Smooth muscle cell (in vitro differentiated cells): Measurements from ENCODE around the gene WFDC8. TPM values are rescaled to one million over a fixed set of nuclear protein-coding genes. Genes with fewer than 3 reads are reported as not detected.

ENCODE experiments used
- DNase-seq: peaks from one replicate; lab custom pipeline; 2025; ENCODE audit not compliant: unreplicated experiment; lab: John Stamatoyannopoulos, UW
- H2AFZ ChIP-seq: fragments of 200-600 bp; sonication (generic); 2 replicates; pipeline ENCODE4 v1.6.0; 2016; ENCODE audit warnings: antibody characterized with exemption, low read depth, mild to moderate bottlenecking
- H3F3A ChIP-seq: fragments of 200-600 bp; sonication (generic); 2 replicates; pipeline ENCODE4 v1.6.0; 2017; ENCODE audit warnings: antibody characterized with exemption, low read depth
- H3K27ac ChIP-seq: fragments of 200-600 bp; sonication (generic); 2 replicates; pipeline ENCODE4 v1.5.1; 2016; ENCODE audit warnings: low read depth, mild to moderate bottlenecking
- H3K27me3 ChIP-seq: fragments of 200-600 bp; sonication (generic); 2 replicates; pipeline ENCODE4 v1.6.1; 2016; ENCODE audit warnings: low read depth, mild to moderate bottlenecking
- H3K36me3 ChIP-seq: fragments of 200-600 bp; sonication (generic); 2 replicates; pipeline ENCODE4 v1.5.1; 2016; ENCODE audit warnings: low read depth
- H3K4me1 ChIP-seq: fragments of 200-600 bp; sonication (generic); 2 replicates; pipeline ENCODE4 v1.5.1; 2016; ENCODE audit warnings: low read depth
- H3K4me2 ChIP-seq: fragments of 200-600 bp; sonication (generic); 2 replicates; pipeline ENCODE4 v1.6.0; 2016; ENCODE audit warnings: mild to moderate bottlenecking
- H3K4me3 ChIP-seq: fragments of 200-600 bp; sonication (generic); 2 replicates; pipeline ENCODE4 v1.5.1; 2016; ENCODE audit warnings: mild to moderate bottlenecking
- H3K79me2 ChIP-seq: fragments of 200-600 bp; sonication (generic); 2 replicates; pipeline ENCODE4 v1.6.0; 2016; ENCODE audit warnings: low read depth, mild to moderate bottlenecking
- H3K9ac ChIP-seq: fragments of 200-600 bp; sonication (generic); 2 replicates; pipeline ENCODE4 v1.6.0; 2016; ENCODE audit warnings: low read depth
- H3K9me3 ChIP-seq: fragments of 200-600 bp; sonication (generic); replicated peaks from 2 replicates; pipeline ENCODE4 v1.5.1; 2016; ENCODE audit warnings: low read depth
- H4K20me1 ChIP-seq: fragments of 200-600 bp; sonication (generic); 2 replicates; pipeline ENCODE4 v1.6.0; 2016; ENCODE audit warnings: low read depth
- WGBS: methylation state at CpG from one replicate; pipeline ENCODE4 v1.1.7; 2016; ENCODE audit warnings: low lambda C conversion rate; 5-methylcytosine and 5-hydroxymethylcytosine counted together
- polyA plus RNA-seq: library from polyadenylated mRNA; unstranded; fragments of >200 nt; fragmentation: Nextera tagmentation; extraction: Ambion mirVana; gene quantifications from 2 replicates; pipeline ENCODE4 v1.2.1, GENCODE V29; 2016
- total RNA-seq: library from RNA; depleted of rRNA; stranded (reverse); fragments of >200 nt; gene quantifications from 2 replicates; pipeline ENCODE4 v1.2.3, GENCODE V29; 2014
- TF ChIP-seq, protein P1 (sequence below): fragments of 200-600 bp; sonication (generic); IDR thresholded peaks from 2 replicates; pipeline ENCODE4 v1.5.1; 2017; ENCODE audit warnings: borderline replicate concordance, mild to moderate bottlenecking, antibody characterized with exemption; ENCODE audit not compliant: insufficient read depth, poor library complexity, severe bottlenecking

WFDC8 gene
- total and polyA plus RNA-seq, 2 experiments from 2014 or later, result not detected

DNA sequence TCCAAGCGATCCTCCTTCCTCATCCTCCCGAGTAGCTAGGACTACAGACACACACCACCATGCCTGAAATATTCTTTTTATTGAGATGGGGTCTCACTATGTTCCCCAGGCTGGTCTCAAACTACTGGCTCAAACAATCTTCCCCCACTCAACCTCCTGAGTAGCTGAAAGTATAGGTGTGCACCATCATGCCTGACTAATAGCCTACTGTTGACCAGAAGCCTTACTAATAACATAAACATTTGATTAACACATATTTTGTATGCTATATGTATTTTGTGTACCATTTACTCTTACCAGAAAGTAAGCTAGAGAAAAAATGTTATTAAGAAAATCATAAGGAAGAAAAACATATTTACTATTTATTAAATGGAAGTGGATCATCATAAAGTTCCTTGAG lies 38.5 kb upstream of the WFDC8 start:
- Histone ChIP-seq H3K4me1 (no peaks in the 10 kb centered on the region), H2AFZ (no peak overlapping the region), H3K9ac (no peak overlapping the region), H4K20me1 (no peaks in the 10 kb centered on the region), H3K79me2 (no peaks in the 10 kb centered on the region), H3K9me3 (no peaks in the 10 kb centered on the region), H3K4me3 (no peak overlapping the region), H3K36me3 (no peaks in the 10 kb centered on the region), H3K27ac (no peak overlapping the region), H3F3A (no peaks in the 10 kb centered on the region), H3K4me2 (no peak overlapping the region), H3K27me3 (no peaks in the 10 kb centered on the region)
- DNase-seq, result no peak
- 94% methylated on average over 2 of the region's 2 CpGs for WGBS
- TF ChIP-seq, protein P1, sequence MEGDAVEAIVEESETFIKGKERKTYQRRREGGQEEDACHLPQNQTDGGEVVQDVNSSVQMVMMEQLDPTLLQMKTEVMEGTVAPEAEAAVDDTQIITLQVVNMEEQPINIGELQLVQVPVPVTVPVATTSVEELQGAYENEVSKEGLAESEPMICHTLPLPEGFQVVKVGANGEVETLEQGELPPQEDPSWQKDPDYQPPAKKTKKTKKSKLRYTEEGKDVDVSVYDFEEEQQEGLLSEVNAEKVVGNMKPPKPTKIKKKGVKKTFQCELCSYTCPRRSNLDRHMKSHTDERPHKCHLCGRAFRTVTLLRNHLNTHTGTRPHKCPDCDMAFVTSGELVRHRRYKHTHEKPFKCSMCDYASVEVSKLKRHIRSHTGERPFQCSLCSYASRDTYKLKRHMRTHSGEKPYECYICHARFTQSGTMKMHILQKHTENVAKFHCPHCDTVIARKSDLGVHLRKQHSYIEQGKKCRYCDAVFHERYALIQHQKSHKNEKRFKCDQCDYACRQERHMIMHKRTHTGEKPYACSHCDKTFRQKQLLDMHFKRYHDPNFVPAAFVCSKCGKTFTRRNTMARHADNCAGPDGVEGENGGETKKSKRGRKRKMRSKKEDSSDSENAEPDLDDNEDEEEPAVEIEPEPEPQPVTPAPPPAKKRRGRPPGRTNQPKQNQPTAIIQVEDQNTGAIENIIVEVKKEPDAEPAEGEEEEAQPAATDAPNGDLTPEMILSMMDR, result no peak

- no peaks in the 10 kb centered on the region for H3K79me2 ChIP-seq
- peak overlapping the region; percentile 77 for H3K27ac ChIP-seq
- H3K4me1 ChIP-seq, result peaks cover 13% of the 10 kb centered on the region
- TF ChIP-seq, protein P1, result no peak
- H3K36me3 ChIP-seq, result no peaks in the 10 kb centered on the region
- H3K27me3 ChIP-seq, result no peaks in the 10 kb centered on the region
- H3K4me3 ChIP-seq, result no peak overlapping the region
- no peaks in the 10 kb centered on the region for H3F3A ChIP-seq
- H2AFZ ChIP-seq, result peak overlapping the region; percentile 61
- H4K20me1 ChIP-seq, result no peaks in the 10 kb centered on the region
- no peak overlapping the region for H3K9ac ChIP-seq
- peak overlapping the region; percentile 42 for H3K4me2 ChIP-seq
- DNase-seq, result no peak
- no peaks in the 10 kb centered on the region for H3K9me3 ChIP-seq
These were observed 33.2 kb upstream of the WFDC8 start for GRCh38 chr20:45612314-45612713.

- H3K36me3 ChIP-seq, result no peaks in the 10 kb centered on the region
- H3K27me3 ChIP-seq, result no peaks in the 10 kb centered on the region
- H2AFZ ChIP-seq, result peak overlapping the region; percentile 61
- H3K9me3 ChIP-seq, result no peaks in the 10 kb centered on the region
- H3K4me1 ChIP-seq, result peaks cover 13% of the 10 kb centered on the region
- 17% methylated on average over 4 of the region's 4 CpGs for WGBS
- peak overlapping the region; percentile 43 for H3K9ac ChIP-seq
- H3K79me2 ChIP-seq, result no peaks in the 10 kb centered on the region
- no peaks in the 10 kb centered on the region for H4K20me1 ChIP-seq
- no peak for DNase-seq
- H3K4me3 ChIP-seq, result no peak overlapping the region
- H3K27ac ChIP-seq, result peak overlapping the region; percentile 77
- H3F3A ChIP-seq, result no peaks in the 10 kb centered on the region
- TF ChIP-seq, protein P1, result no peak
- H3K4me2 ChIP-seq, result peak overlapping the region; percentile 42
These were observed 32.0 kb upstream of the WFDC8 start for GRCh38 chr20:45611054-45611453.

DNA sequence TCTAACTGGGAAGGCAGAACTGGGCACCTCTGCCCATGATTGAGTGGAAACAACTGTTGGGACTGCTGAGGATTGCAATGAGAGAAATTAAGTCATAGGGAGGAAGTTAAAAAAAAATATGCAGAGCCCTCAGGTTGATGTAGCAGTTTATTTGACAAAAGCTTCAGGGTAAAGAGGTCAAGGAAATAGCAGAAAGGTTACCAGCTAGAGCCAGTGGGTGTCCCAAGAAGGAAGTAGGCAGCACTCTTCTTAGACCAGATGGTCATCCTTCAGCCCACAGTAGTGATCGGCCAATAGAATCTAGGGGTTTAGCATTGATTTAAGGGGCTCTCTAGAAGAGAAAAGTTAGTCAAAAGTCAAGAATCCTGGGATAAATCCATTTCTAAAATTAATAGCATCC lies 28.7 kb upstream of the WFDC8 start:
- no peak overlapping the region for H3K4me3 ChIP-seq
- peaks cover 5% of the 10 kb centered on the region for H3K9me3 ChIP-seq
- DNase-seq, result no peak
- no peak overlapping the region for H3K9ac ChIP-seq
- H4K20me1 ChIP-seq, result no peaks in the 10 kb centered on the region
- H2AFZ ChIP-seq, result no peak overlapping the region
- no peaks in the 10 kb centered on the region for H3F3A ChIP-seq
- no peak overlapping the region for H3K27ac ChIP-seq
- TF ChIP-seq, protein P1, result no peak
- no peaks in the 10 kb centered on the region for H3K79me2 ChIP-seq
- H3K27me3 ChIP-seq, result no peaks in the 10 kb centered on the region
- H3K4me1 ChIP-seq, result peaks cover 13% of the 10 kb centered on the region
- 100% methylated on average over 1 of the region's 1 CpG for WGBS
- H3K4me2 ChIP-seq, result no peak overlapping the region
- no peaks in the 10 kb centered on the region for H3K36me3 ChIP-seq
